Lower leg skin (tissue), 4 donors: ENCODE results near the gene FAM210A. TPM values are rescaled to one million over a fixed set of nuclear protein-coding genes. Genes with fewer than 3 reads are reported as not detected.

Experiments
- DNase-seq, 2 donors: peaks; one replicate each; pipeline ENCODE4 v3.0.0-alpha.2; 2019; ENCODE audit warnings: low spot score in 2 of 2
- H3K4me3 ChIP-seq: fragments of 200-600 bp; sonication (generic); 2 replicates; pipeline ENCODE4 v1.5.1; 2017; ENCODE audit warnings: mild to moderate bottlenecking, low read depth; ENCODE audit not compliant: poor library complexity, severe bottlenecking
- POLR2A ChIP-seq, 2 donors: fragments of 450-650 bp; IDR thresholded peaks; one replicate each; pipeline ENCODE4 v1.6.1; 2016 to 2017; ENCODE audit warnings: antibody characterized with exemption in 2 of 2, mild to moderate bottlenecking in 1 of 2, moderate library complexity in 1 of 2
- WGBS, 2 donors: methylation state at CpG; one replicate each; pipeline ENCODE4 v1.1.5; 2018; 5-methylcytosine and 5-hydroxymethylcytosine counted together
- intact Hi-C: fragments of 100-400 bp; cut with DNase I; formaldehyde crosslinking; loops from one replicate; pipeline ENCODE4 v1.15.0; 2023; ENCODE audit warnings: low total_unique reads
- total RNA-seq, 4 donors: library from RNA; depleted of rRNA; stranded (reverse); fragments of >200 nt; gene quantifications; one replicate each; pipeline ENCODE4 v1.1.0, GENCODE V29; 2016
- TF ChIP-seq, protein P1 (sequence below), 3 donors: fragments of 450-650 bp; IDR thresholded peaks; one replicate each; pipeline ENCODE4 v1.5.1; 2016; ENCODE audit warnings: antibody characterized with exemption in 3 of 3, mild to moderate bottlenecking in 3 of 3, moderate library complexity in 2 of 3

Gene FAM210A
- total RNA-seq, 4 donors from 2014 or later, result 4.9 to 9.7 (median 6.3) TPM

DNA sequence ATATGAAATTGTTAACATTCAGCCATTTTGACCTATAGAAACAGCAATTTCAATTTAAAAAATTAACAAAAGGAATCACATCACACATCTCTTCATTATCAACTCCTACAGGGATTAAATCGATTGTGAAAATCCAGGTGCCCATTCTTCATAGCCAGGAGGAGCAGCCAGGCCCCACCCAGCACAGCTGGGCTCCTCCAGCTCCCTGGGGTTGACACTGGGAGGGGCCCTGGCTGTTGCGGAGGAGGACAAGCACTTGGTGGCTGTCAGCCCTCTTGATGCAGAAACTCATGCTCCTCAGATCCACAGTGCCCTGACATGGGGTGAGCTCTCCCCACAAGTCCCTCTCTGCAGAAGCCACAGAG lies 99.8 kb downstream of the FAM210A start:
- no peak for DNase-seq
- no peak for TF ChIP-seq POLR2A (IDR thresholded peaks at IDR 0.05)
- TF ChIP-seq, protein P1, sequence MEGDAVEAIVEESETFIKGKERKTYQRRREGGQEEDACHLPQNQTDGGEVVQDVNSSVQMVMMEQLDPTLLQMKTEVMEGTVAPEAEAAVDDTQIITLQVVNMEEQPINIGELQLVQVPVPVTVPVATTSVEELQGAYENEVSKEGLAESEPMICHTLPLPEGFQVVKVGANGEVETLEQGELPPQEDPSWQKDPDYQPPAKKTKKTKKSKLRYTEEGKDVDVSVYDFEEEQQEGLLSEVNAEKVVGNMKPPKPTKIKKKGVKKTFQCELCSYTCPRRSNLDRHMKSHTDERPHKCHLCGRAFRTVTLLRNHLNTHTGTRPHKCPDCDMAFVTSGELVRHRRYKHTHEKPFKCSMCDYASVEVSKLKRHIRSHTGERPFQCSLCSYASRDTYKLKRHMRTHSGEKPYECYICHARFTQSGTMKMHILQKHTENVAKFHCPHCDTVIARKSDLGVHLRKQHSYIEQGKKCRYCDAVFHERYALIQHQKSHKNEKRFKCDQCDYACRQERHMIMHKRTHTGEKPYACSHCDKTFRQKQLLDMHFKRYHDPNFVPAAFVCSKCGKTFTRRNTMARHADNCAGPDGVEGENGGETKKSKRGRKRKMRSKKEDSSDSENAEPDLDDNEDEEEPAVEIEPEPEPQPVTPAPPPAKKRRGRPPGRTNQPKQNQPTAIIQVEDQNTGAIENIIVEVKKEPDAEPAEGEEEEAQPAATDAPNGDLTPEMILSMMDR (IDR thresholded peaks at IDR 0.05), result no peak
- WGBS, 2 donors, result 52 to 59% methylated on average over 2 of the region's 2 CpGs
- H3K4me3 ChIP-seq, result no peak overlapping the region
- intact Hi-C loops, result no loop called here

DNA sequence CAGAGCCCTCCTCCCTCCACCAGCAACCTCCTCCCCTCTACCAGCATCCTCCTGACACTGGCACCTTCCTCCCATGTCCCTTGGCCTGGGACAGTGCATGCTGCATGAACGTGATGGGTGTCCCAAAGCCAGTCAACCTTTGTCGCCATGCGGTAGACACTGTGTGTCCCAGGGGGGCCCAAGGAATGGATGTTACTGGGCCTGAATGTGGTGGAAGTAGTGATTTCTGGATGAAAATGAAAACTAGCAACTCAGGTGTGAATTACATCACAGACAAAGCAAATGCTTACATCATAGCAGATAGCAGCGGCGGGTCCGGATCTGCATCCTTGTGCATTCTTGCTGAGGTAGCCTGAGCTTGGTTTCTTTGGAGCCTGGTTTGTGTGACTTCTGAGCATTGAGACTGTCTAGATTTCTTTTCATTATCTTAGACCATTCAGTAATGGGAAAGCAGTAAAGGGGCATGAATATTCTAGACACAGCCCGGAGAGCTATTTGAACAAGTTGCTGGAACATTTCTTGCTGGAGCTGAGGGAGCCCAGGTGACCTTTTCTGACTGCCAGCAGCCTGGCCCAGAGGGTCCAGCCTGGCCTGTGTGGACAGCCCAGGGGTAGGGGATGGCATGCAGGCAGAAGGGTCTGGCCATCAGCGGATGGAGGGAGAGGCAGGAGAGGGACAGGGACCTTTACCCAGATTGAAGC lies 100.4 kb downstream of the FAM210A start:
- 91 to 93% methylated on average over 8 of the region's 8 CpGs for WGBS, 2 donors
- DNase-seq, result no peak
- intact Hi-C loops, result no loop called here
- TF ChIP-seq POLR2A (IDR thresholded peaks at IDR 0.05), result no peak
- TF ChIP-seq, protein P1 (IDR thresholded peaks at IDR 0.05), result no peak
- H3K4me3 ChIP-seq, result no peak overlapping the region

DNA sequence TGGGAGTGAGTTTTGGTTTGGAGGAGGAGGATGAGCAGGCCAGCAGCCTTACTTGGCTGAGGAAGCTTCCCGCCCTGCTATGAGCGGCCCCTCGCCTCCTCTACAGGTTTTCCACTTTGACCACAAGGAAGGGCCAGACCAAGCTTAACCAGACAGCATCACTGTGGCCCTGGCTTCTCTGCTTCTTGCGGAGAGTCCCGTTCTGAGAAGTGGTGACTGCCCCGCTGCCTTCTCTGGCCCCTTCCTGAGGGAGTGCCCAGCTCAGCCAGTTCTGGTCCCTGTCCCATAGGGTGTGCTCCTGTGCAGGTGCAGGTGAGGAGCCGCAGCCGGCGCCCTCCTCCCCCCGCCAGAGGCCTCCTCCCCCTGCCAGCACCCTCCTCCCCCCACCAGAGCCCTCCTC lies 101.0 kb downstream of the FAM210A start:
- 81 to 87% methylated on average over 9 to 10 of the region's 10 CpGs for WGBS, 2 donors
- no peak for DNase-seq
- no peak for TF ChIP-seq POLR2A (IDR thresholded peaks at IDR 0.05)
- TF ChIP-seq, protein P1 (IDR thresholded peaks at IDR 0.05), result no peak
- intact Hi-C loops, result no loop called here
- no peak overlapping the region for H3K4me3 ChIP-seq

DNA sequence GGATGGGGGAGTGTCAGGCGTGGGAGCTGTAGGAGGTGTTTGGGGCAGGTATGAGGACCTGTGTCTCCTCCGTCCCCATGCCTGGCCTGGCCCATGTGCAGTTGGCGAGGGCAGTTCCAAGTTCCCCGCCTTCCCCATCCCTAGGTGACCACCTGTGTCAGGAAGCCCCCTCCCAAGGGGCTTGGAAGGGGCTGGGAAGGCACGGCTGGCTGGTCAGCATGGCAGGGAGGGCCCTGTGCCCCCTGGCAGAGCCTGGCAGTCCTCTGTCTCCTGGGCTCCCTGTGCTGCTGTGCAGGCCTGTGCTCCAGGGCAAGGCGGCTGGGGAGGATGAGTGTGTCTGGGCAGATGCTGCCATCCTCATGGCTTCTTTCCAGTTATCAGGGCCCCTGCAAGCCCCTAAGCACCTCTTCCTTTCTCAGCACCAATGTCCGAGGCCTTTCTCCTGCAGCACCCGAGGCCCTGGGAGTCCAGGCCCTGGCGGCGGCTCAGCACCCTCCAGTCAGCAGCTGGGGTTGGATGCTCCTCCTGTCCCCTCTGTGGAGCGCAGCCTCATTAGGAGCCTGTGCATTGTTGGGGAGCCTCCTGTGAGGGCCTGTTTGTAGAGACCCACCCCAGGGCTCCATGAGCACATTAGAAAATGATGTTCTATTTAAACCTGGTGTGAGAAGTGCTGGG lies 101.7 kb downstream of the FAM210A start:
- no peak for TF ChIP-seq POLR2A (IDR thresholded peaks at IDR 0.05)
- TF ChIP-seq, protein P1 (IDR thresholded peaks at IDR 0.05), result no peak
- H3K4me3 ChIP-seq, result no peak overlapping the region
- 87 to 90% methylated on average over 5 to 10 of the region's 11 CpGs for WGBS, 2 donors
- intact Hi-C loops, result no loop called here
- no peak for DNase-seq

DNA sequence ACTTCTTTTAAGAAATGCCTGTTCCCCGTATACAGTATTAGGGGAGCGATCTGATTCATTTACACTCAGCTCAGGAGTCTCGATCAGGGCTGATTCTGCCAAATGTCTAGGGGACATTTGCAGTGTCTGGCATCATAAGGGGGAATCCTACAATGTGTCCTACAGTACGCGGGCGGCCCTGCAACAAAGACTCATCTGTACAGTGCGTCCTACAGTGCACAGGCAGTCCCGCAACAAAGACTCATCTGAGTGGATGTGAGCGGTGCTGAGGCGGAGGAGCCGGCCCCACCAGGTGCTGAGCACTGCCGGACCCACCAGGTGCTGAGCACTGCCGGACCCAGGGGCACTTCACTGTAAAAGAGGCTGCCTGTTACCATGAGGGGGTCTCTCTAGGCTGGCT lies 102.5 kb downstream of the FAM210A start:
- TF ChIP-seq, protein P1 (IDR thresholded peaks at IDR 0.05), result no peak
- TF ChIP-seq POLR2A (IDR thresholded peaks at IDR 0.05), result no peak
- DNase-seq, result no peak
- intact Hi-C loops, result no loop called here
- H3K4me3 ChIP-seq, result no peak overlapping the region
- 95 to 97% methylated on average over 13 of the region's 13 CpGs for WGBS, 2 donors
